Measurements from ENCODE around the gene MYZAP. TPM values are rescaled to one million over a fixed set of nuclear protein-coding genes. Genes with fewer than 3 reads are reported as not detected.

Gene MYZAP
- total and polyA plus RNA-seq, 4 experiments from 2014 or later, result 0.16 to 1.7 (median 1.1) TPM

DNA sequence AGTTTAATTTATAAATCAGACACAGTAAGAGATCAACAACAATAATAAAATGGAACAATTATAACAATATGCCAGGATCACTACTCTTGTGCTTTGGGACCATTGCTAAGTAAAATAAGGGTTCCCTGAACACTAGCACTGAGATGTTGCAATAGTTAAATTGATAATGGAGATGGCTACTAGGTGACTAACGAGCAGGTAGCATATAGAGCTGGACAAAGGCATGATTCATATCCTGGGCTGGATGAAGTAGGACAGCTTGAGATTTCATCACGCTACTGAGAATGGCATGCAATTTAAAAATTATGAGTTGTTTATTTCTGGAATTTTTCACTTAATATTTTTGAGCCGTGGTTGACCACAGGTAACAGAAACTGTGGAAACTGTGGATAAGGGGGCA lies 20.7 kb upstream of the MYZAP start:
- H3K9me3 Mint-ChIP-seq, result peaks cover 0 to 2% (median 0%) of the 10 kb centered on the region in 8 donors
- no peaks in the 10 kb centered on the region for H3K9me3 ChIP-seq (ENCODE audit: control insufficient read depth in 1 of 2, low read length in 2 of 2)
- H3K4me1 Mint-ChIP-seq, result peaks cover 2 to 8% (median 5%) of the 10 kb centered on the region in 4 donors
- H3K4me3 Mint-ChIP-seq, result no peak overlapping the region
- intact Hi-C loops (cut with micrococcal nuclease), result no loop called here
- no peak overlapping the region for H3K27ac ChIP-seq (ENCODE audit: low read depth, low read length)
- no peak overlapping the region for H3K27ac Mint-ChIP-seq
- H3K27me3 ChIP-seq (ENCODE audit: insufficient read depth, low read length), result no peaks in the 10 kb centered on the region
- peaks cover under 1% of the 10 kb centered on the region for H3K4me1 ChIP-seq (ENCODE audit: insufficient read depth, low read length)
- H3K36me3 Mint-ChIP-seq, result no peaks in the 10 kb centered on the region
- H3K27me3 Mint-ChIP-seq, result peaks cover 2 to 8% of the 10 kb centered on the region in 2 donors
- no peak for DNase-seq
- ChIA-PET CTCF (ENCODE audit: partially characterized antibody) (interaction anchor here (3.9 kb wide), 1 partner anchor 11 kb away, joined by 20 read pairs; no protein-coding TSS in a partner anchor), POLR2A (ENCODE audit: partially characterized antibody) (no interaction called here)
- H3K36me3 ChIP-seq (ENCODE audit: insufficient read depth, low read length), result no peaks in the 10 kb centered on the region
- H3K4me3 ChIP-seq (ENCODE audit: low read length in 2 of 2), result no peak overlapping the region

DNA sequence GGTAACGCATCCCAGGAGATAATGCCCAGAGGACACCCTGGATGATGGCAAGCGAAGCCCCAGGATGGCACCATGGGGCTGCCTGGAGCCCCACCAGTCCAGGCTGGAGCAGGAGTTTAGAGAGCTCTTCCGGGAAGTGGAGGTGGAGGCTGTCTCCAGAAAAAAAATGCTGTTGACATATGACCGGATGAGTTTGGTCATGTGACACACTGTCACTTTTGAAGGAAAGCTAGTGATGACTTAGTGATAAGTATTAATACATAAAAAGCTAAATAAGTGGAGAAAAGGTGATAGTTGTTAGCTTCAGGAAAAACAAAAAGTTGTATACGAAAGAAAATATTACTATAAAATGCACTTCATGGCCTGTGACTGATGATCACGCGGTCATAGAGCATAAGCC lies 20.0 kb upstream of the MYZAP start:
- Mint-ChIP-seq H3K27me3 (peaks cover 3 to 8% of the 10 kb centered on the region in 2 donors), H3K9me3 (peaks cover 0 to 2% (median 0%) of the 10 kb centered on the region in 8 donors), H3K36me3 (no peaks in the 10 kb centered on the region), H3K27ac (no peak overlapping the region), H3K4me3 (no peak overlapping the region), H3K4me1 (peaks cover 0 to under 1% (median under 1%) of the 10 kb centered on the region in 4 donors)
- H3K4me1 ChIP-seq (ENCODE audit: insufficient read depth, low read length), result no peaks in the 10 kb centered on the region
- H3K4me3 ChIP-seq (ENCODE audit: low read length in 2 of 2), result no peak overlapping the region
- ChIA-PET CTCF (ENCODE audit: partially characterized antibody) (interaction anchor here (1.2 to 3.9 kb wide), 2 partner anchors 11 to 160 kb away, joined by 3 to 20 read pairs; no protein-coding TSS in a partner anchor), POLR2A (ENCODE audit: partially characterized antibody) (no interaction called here)
- no peaks in the 10 kb centered on the region for H3K36me3 ChIP-seq (ENCODE audit: insufficient read depth, low read length)
- no peak overlapping the region for H3K27ac ChIP-seq (ENCODE audit: low read depth, low read length)
- no peak for DNase-seq
- H3K9me3 ChIP-seq (ENCODE audit: control insufficient read depth in 1 of 2, low read length in 2 of 2), result no peaks in the 10 kb centered on the region
- H3K27me3 ChIP-seq (ENCODE audit: insufficient read depth, low read length), result no peaks in the 10 kb centered on the region
- intact Hi-C loops (cut with micrococcal nuclease), result no loop called here

DNA sequence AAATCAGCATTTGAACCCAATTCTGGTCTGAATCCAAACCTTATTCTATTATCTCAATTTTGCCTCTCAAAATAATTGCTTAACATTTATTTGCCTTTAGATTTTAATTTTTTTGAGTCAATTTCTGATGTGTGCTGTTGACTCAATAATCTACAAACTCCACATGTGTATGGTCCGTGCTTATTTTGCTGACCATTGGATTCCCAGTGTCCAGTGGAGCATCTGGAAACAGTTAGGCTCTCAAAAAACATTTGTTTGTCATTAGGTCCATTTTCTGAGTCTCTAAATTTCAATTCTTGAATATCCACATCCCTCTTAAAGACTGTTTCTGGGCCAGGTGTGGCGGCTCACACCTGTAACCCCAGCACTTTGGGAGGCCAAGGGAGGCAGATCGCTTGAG lies 19.2 kb upstream of the MYZAP start:
- Mint-ChIP-seq H3K27ac (no peak overlapping the region), H3K4me1 (no peaks in the 10 kb centered on the region), H3K36me3 (no peaks in the 10 kb centered on the region), H3K9me3 (peaks cover 0 to 2% (median 0%) of the 10 kb centered on the region in 8 donors), H3K27me3 (peaks cover 3 to 5% of the 10 kb centered on the region in 2 donors), H3K4me3 (no peak overlapping the region)
- no peak overlapping the region for H3K27ac ChIP-seq (ENCODE audit: low read depth, low read length)
- ChIA-PET POLR2A (ENCODE audit: partially characterized antibody) (no interaction called here), CTCF (ENCODE audit: partially characterized antibody) (interaction anchor here (1.2 to 3.9 kb wide), 3 partner anchors 9 to 159 kb away, joined by 3 to 20 read pairs (median 3); no protein-coding TSS in a partner anchor)
- H3K4me1 ChIP-seq (ENCODE audit: insufficient read depth, low read length), result no peaks in the 10 kb centered on the region
- no peaks in the 10 kb centered on the region for H3K36me3 ChIP-seq (ENCODE audit: insufficient read depth, low read length)
- intact Hi-C loops (cut with micrococcal nuclease), result no loop called here
- DNase-seq, result no peak
- no peak overlapping the region for H3K4me3 ChIP-seq (ENCODE audit: low read length in 2 of 2)
- no peaks in the 10 kb centered on the region for H3K27me3 ChIP-seq (ENCODE audit: insufficient read depth, low read length)
- H3K9me3 ChIP-seq (ENCODE audit: control insufficient read depth in 1 of 2, low read length in 2 of 2), result no peaks in the 10 kb centered on the region

GRCh38 chr15:57573151-57573550 lies 18.6 kb upstream of the MYZAP start:
- H3K27ac Mint-ChIP-seq, result no peak overlapping the region

DNA sequence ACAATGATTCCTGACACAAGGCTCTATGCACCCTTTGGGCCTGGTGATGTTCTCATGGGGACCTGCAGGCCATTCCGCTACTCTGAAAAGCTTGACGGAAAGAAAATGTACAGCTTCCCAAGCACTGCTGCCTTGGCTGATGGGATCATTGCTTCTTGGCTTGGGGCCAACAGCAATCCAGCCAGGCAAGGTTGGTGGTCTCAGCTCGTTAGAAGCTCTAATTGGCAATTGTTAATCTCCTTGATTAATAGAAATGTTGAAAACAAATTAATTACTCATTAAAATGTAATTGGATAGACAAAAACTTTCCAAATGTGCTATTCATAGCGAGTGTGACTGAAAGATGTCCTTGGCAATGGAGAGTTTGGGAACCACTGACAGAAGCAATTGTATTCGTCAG lies 16.3 kb upstream of the MYZAP start:
- Histone ChIP-seq H3K9me3 (ENCODE audit: control insufficient read depth in 1 of 2, low read length in 2 of 2) (no peaks in the 10 kb centered on the region), H3K4me1 (ENCODE audit: insufficient read depth, low read length) (no peaks in the 10 kb centered on the region), H3K4me3 (ENCODE audit: low read length in 2 of 2) (no peak overlapping the region), H3K27ac (ENCODE audit: low read depth, low read length) (no peak overlapping the region), H3K27me3 (ENCODE audit: insufficient read depth, low read length) (no peaks in the 10 kb centered on the region), H3K36me3 (ENCODE audit: insufficient read depth, low read length) (no peaks in the 10 kb centered on the region)
- no peak overlapping the region for H3K4me3 Mint-ChIP-seq
- H3K27me3 Mint-ChIP-seq, result peaks cover 8 to 9% of the 10 kb centered on the region in 2 donors
- intact Hi-C loops (cut with micrococcal nuclease), result no loop called here
- no peaks in the 10 kb centered on the region for H3K36me3 Mint-ChIP-seq
- no peak for DNase-seq
- ChIA-PET POLR2A (ENCODE audit: partially characterized antibody) (no interaction called here), CTCF (ENCODE audit: partially characterized antibody) (interaction anchor here (0.9 to 1.7 kb wide), 2 partner anchors 12 to 14 kb away, joined by 3 to 4 read pairs; no protein-coding TSS in a partner anchor)
- no peaks in the 10 kb centered on the region for H3K4me1 Mint-ChIP-seq
- peaks cover 0 to 1% (median 0%) of the 10 kb centered on the region in 8 donors for H3K9me3 Mint-ChIP-seq
- no peak overlapping the region for H3K27ac Mint-ChIP-seq

More at GRCh38 chr15:57573151-57573550, 18.6 kb upstream of the MYZAP start:
- Histone ChIP-seq H3K9me3 (ENCODE audit: control insufficient read depth in 1 of 2, low read length in 2 of 2) (no peaks in the 10 kb centered on the region), H3K27ac (ENCODE audit: low read depth, low read length) (no peak overlapping the region), H3K27me3 (ENCODE audit: insufficient read depth, low read length) (no peaks in the 10 kb centered on the region), H3K36me3 (ENCODE audit: insufficient read depth, low read length) (no peaks in the 10 kb centered on the region), H3K4me1 (ENCODE audit: insufficient read depth, low read length) (no peaks in the 10 kb centered on the region), H3K4me3 (ENCODE audit: low read length in 2 of 2) (no peak overlapping the region)
- CTCF ChIA-PET (ENCODE audit: partially characterized antibody), result interaction anchor here (1.4 to 3.9 kb wide), 2 partner anchors 10 to 13 kb away, joined by 3 to 20 read pairs; no protein-coding TSS in a partner anchor
- H3K36me3 Mint-ChIP-seq, result no peaks in the 10 kb centered on the region
- H3K4me1 Mint-ChIP-seq, result no peaks in the 10 kb centered on the region
- intact Hi-C loops (cut with micrococcal nuclease), result no loop called here
- DNase-seq, result no peak
- POLR2A ChIA-PET (ENCODE audit: partially characterized antibody), result interaction anchor here (1.5 kb wide), 1 partner anchor 15 kb away, joined by 3 read pairs; no protein-coding TSS in a partner anchor
- H3K9me3 Mint-ChIP-seq, result peaks cover 0 to 2% (median 0%) of the 10 kb centered on the region in 8 donors
- H3K4me3 Mint-ChIP-seq, result no peak overlapping the region
- H3K27me3 Mint-ChIP-seq, result peaks cover 3 to 7% of the 10 kb centered on the region in 2 donors

- Mint-ChIP-seq H3K4me3 (no peak overlapping the region), H3K36me3 (peaks cover 0 to 5% of the 10 kb centered on the region in 2 donors), H3K9me3 (peaks cover 2 to 19% (median 12%) of the 10 kb centered on the region in 8 donors), H3K4me1 (no peaks in the 10 kb centered on the region), H3K27ac (no peak overlapping the region), H3K27me3 (peaks cover 8 to 13% of the 10 kb centered on the region in 2 donors)
- POLR2A ChIA-PET (ENCODE audit: partially characterized antibody), result no interaction called here
- CTCF ChIA-PET (ENCODE audit: partially characterized antibody), result no interaction called here
- Histone ChIP-seq H3K9me3 (ENCODE audit: control insufficient read depth in 1 of 2, low read length in 2 of 2) (no peaks in the 10 kb centered on the region), H3K36me3 (ENCODE audit: insufficient read depth, low read length) (no peaks in the 10 kb centered on the region), H3K27me3 (ENCODE audit: insufficient read depth, low read length) (no peaks in the 10 kb centered on the region), H3K4me3 (ENCODE audit: low read length in 2 of 2) (no peak overlapping the region), H3K4me1 (ENCODE audit: insufficient read depth, low read length) (no peaks in the 10 kb centered on the region), H3K27ac (ENCODE audit: low read depth, low read length) (no peak overlapping the region)
- intact Hi-C loops (cut with micrococcal nuclease), result no loop called here
- DNase-seq, result no peak
These were observed 13.3 kb upstream of the MYZAP start for GRCh38 chr15:57578288-57578900.

GRCh38 chr15:57580428-57580827 lies 11.3 kb upstream of the MYZAP start:
- POLR2A ChIA-PET (ENCODE audit: partially characterized antibody), result no interaction called here
- Histone ChIP-seq H3K27ac (ENCODE audit: low read depth, low read length) (no peak overlapping the region), H3K9me3 (ENCODE audit: control insufficient read depth in 1 of 2, low read length in 2 of 2) (no peaks in the 10 kb centered on the region), H3K36me3 (ENCODE audit: insufficient read depth, low read length) (no peaks in the 10 kb centered on the region), H3K4me3 (ENCODE audit: low read length in 2 of 2) (no peak overlapping the region), H3K27me3 (ENCODE audit: insufficient read depth, low read length) (no peaks in the 10 kb centered on the region), H3K4me1 (ENCODE audit: insufficient read depth, low read length) (no peaks in the 10 kb centered on the region)
- H3K4me1 Mint-ChIP-seq, result no peaks in the 10 kb centered on the region
- H3K27me3 Mint-ChIP-seq, result peaks cover 10 to 13% of the 10 kb centered on the region in 2 donors
- no peak overlapping the region for H3K27ac Mint-ChIP-seq
- CTCF ChIA-PET (ENCODE audit: partially characterized antibody), result no interaction called here
- H3K36me3 Mint-ChIP-seq, result peaks cover 0 to 5% of the 10 kb centered on the region in 2 donors
- H3K4me3 Mint-ChIP-seq, result no peak overlapping the region
- intact Hi-C loops (cut with micrococcal nuclease), result no loop called here
- H3K9me3 Mint-ChIP-seq, result peaks cover 3 to 28% (median 19%) of the 10 kb centered on the region in 8 donors
- DNase-seq, result no peak

Data from CD4-positive, alpha-beta memory T cell (primary cell).